Fibroblast of lung (primary cell): ENCODE results near the gene RHBDL3.

Experiments
- EZH2 ChIP-seq: IDR thresholded peaks from 2 replicates; pipeline ENCODE4 v1.5.1; 2012; ENCODE audit warnings: low read length, control low read depth, mild to moderate bottlenecking; ENCODE audit errors: missing control alignments
- TF ChIP-seq, protein P1 (sequence below), 2 donors: IDR thresholded peaks in 1 of 2; conservative IDR thresholded peaks in 1 of 2; 1 replicate in 1 of 2; 2 replicates in 1 of 2; pipeline ENCODE4 v1.5.1; 2011 to 2012; ENCODE audit warnings: low read length in 2 of 2, control low read depth in 1 of 2, inconsistent platforms in 1 of 2, low read depth in 1 of 2, mild to moderate bottlenecking in 1 of 2

DNA sequence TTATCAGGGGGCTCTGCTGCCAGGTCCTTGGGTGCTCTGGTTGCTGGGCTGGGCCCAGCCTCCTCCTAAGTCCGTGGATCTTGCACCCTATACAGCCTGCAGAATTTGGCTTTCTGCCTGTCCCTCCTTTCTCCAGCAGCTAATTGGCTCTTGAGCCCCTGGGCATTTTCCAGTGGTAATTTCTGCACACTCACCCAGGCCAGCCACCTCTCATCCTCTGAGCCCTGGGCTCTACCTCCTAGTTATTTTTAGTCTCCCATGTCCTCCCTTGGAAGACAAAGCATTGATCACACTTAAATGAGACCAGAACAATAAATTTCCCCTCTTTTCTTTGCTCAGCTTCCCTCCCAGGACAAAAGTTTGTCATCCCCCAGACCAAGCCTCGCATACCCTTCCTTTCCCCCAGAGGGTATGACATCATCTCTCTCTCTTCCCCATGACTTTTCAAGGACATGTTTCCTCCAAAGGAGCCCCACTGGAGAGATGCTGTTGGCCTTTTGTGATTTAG lies 38.2 kb downstream of the RHBDL3 start:
- TF ChIP-seq, protein P1, sequence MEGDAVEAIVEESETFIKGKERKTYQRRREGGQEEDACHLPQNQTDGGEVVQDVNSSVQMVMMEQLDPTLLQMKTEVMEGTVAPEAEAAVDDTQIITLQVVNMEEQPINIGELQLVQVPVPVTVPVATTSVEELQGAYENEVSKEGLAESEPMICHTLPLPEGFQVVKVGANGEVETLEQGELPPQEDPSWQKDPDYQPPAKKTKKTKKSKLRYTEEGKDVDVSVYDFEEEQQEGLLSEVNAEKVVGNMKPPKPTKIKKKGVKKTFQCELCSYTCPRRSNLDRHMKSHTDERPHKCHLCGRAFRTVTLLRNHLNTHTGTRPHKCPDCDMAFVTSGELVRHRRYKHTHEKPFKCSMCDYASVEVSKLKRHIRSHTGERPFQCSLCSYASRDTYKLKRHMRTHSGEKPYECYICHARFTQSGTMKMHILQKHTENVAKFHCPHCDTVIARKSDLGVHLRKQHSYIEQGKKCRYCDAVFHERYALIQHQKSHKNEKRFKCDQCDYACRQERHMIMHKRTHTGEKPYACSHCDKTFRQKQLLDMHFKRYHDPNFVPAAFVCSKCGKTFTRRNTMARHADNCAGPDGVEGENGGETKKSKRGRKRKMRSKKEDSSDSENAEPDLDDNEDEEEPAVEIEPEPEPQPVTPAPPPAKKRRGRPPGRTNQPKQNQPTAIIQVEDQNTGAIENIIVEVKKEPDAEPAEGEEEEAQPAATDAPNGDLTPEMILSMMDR (conservative IDR thresholded peaks at IDR 0.05 in 1 of 2, IDR thresholded peaks at IDR 0.05 in 1 of 2; ENCODE audit: low read depth in 1 of 2, low read length in 2 of 2) = no peak
- TF ChIP-seq EZH2 = no peak
